ENCODE measurements around the gene RBCK1. TPM values are rescaled to one million over a fixed set of nuclear protein-coding genes. Genes with fewer than 3 reads are reported as not detected.

The RBCK1 gene
- total and polyA plus RNA-seq, 2 donors (not counting 3 experiments of a cell fraction or from before 2014, with no cell fraction given) = 80.4 to 82.7 TPM

GRCh38 chr20:397432-398237, 10.5 kb upstream of the RBCK1 start:
- Histone ChIP-seq H3K4me1 (ENCODE audit: control insufficient read depth, extremely low read depth, insufficient read depth, low read length) (no peaks in the 10 kb centered on the region), H3K36me3 (ENCODE audit: control insufficient read depth in 2 of 2, extremely low read depth in 1 of 2, insufficient read depth in 2 of 2, low read length in 2 of 2) (peaks cover 3 to 20% of the 10 kb centered on the region in 2 experiments), H3K79me2 (ENCODE audit: control insufficient read depth, insufficient read depth, low read length) (no peaks in the 10 kb centered on the region), H3K4me2 (ENCODE audit: insufficient read depth, low read length) (no peak overlapping the region), H4K20me1 (replicated peaks; ENCODE audit: control insufficient read depth, extremely low read depth, insufficient read depth, low read length) (no peaks in the 10 kb centered on the region), H3K4me3 (replicated peaks in 1 of 3; ENCODE audit: insufficient read depth in 1 of 3, low read depth in 1 of 3, low read length in 3 of 3) (no peak overlapping the region), H3K27ac (ENCODE audit: insufficient read depth, low read depth, low read length) (no peak overlapping the region), H2AFZ (ENCODE audit: low read depth, low read length) (no peak overlapping the region), H3K9me1 (replicated peaks; ENCODE audit: control insufficient read depth, extremely low read depth, insufficient read depth, low read length) (no peaks in the 10 kb centered on the region), H3K9me3 (replicated peaks; ENCODE audit: control insufficient read depth, insufficient read depth, low read length) (no peaks in the 10 kb centered on the region), H3K9ac (replicated peaks; ENCODE audit: extremely low read depth, insufficient read depth, low read length) (no peak overlapping the region), H3K27me3 (ENCODE audit: control insufficient read depth in 2 of 2, insufficient read depth in 2 of 2, low read length in 2 of 2) (no peaks in the 10 kb centered on the region)
- intact Hi-C loops (cut with micrococcal nuclease) = no loop called here
- DNase-seq (ENCODE audit: low read depth, low spot score) (no peak), FAIRE-seq (no peak)
- TF ChIP-seq POLR2AphosphoS5 (IDR thresholded peaks at IDR 0.05; ENCODE audit: insufficient read depth, low read depth, low read length) (no peak), EZH2 (IDR thresholded peaks at IDR 0.05; ENCODE audit: borderline replicate concordance, low read depth, low read length, severe bottlenecking) (no peak), POLR2A (IDR thresholded peaks at IDR 0.05; ENCODE audit: low read depth, low read length) (no peak), GATA2 (IDR thresholded peaks at IDR 0.05; ENCODE audit: insufficient read depth, insufficient read length, low read depth, low read length) (no peak)
- POLR2A ChIA-PET = no interaction called here
- dilution Hi-C loops (cut with MboI; ENCODE audit: extremely low pct_ligation_motif_present, low sequenced_read_pairs) = no loop called here
- BruUV-seq (replicated peaks) = no TSS peak
- CTCF ChIA-PET = interaction anchor here (0.8 to 2.4 kb wide), 2 partner anchors 10 to 51 kb away, joined by 3 to 10 read pairs; partner anchors contain the start of gene NRSN2

DNA sequence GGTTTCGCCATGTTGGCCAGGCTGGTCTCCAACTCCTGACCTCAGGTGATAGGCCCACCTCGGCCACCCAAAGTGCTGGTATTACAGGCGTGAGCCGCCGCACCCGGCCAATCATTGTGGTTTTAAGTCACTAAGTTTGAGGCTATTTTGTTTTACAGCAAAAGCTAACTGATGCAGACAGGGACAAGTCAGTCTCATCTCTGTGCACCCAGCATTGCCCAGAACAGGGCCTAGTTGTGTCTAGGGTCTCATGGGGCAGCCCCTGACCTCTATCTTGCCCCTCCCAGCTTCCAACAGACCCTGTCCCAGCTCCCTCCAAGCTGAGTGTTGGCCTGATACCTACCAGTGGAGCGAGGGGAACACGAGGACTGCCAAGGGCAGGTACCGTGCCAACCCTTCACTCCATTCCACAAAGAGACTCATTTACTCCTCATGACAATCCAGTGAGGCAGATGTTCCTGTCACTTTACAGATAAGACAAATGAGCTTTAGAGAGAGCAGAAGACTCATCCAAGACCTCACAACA, 8.9 kb upstream of the RBCK1 start:
- no TSS peak for BruUV-seq (replicated peaks)
- Histone ChIP-seq H3K4me1 (ENCODE audit: control insufficient read depth, extremely low read depth, insufficient read depth, low read length) (no peaks in the 10 kb centered on the region), H4K20me1 (replicated peaks; ENCODE audit: control insufficient read depth, extremely low read depth, insufficient read depth, low read length) (no peaks in the 10 kb centered on the region), H3K9me1 (replicated peaks; ENCODE audit: control insufficient read depth, extremely low read depth, insufficient read depth, low read length) (no peaks in the 10 kb centered on the region), H3K79me2 (ENCODE audit: control insufficient read depth, insufficient read depth, low read length) (no peaks in the 10 kb centered on the region), H3K4me3 (replicated peaks in 1 of 3; ENCODE audit: insufficient read depth in 1 of 3, low read depth in 1 of 3, low read length in 3 of 3) (no peak overlapping the region), H3K4me2 (ENCODE audit: insufficient read depth, low read length) (no peak overlapping the region), H3K27ac (ENCODE audit: insufficient read depth, low read depth, low read length) (no peak overlapping the region), H3K36me3 (ENCODE audit: control insufficient read depth in 2 of 2, extremely low read depth in 1 of 2, insufficient read depth in 2 of 2, low read length in 2 of 2) (peaks cover 3 to 18% of the 10 kb centered on the region in 2 experiments), H2AFZ (ENCODE audit: low read depth, low read length) (no peak overlapping the region), H3K9ac (replicated peaks; ENCODE audit: extremely low read depth, insufficient read depth, low read length) (no peak overlapping the region), H3K9me3 (replicated peaks; ENCODE audit: control insufficient read depth, insufficient read depth, low read length) (no peaks in the 10 kb centered on the region), H3K27me3 (ENCODE audit: control insufficient read depth in 2 of 2, insufficient read depth in 2 of 2, low read length in 2 of 2) (no peaks in the 10 kb centered on the region)
- no peak for FAIRE-seq
- ChIA-PET CTCF (interaction anchor here (1.0 to 2.4 kb wide), 5 partner anchors 8 to 45 kb away, joined by 3 to 10 read pairs (median 3); no protein-coding TSS in a partner anchor), POLR2A (interaction anchor here (1.4 kb wide), 1 partner anchor 27 kb away, joined by 6 read pairs; no protein-coding TSS in a partner anchor)
- no peak for DNase-seq (ENCODE audit: low read depth, low spot score)
- dilution Hi-C loops (cut with MboI; ENCODE audit: extremely low pct_ligation_motif_present, low sequenced_read_pairs) (no loop called here), intact Hi-C loops (cut with micrococcal nuclease) (no loop called here)
- TF ChIP-seq MYC (IDR thresholded peaks at IDR 0.05; ENCODE audit: low read depth, low read length) = no peak
- no peak for TF ChIP-seq JUN (IDR thresholded peaks at IDR 0.05; ENCODE audit: borderline replicate concordance, insufficient read depth, insufficient read length, low read depth)
- no peak for TF ChIP-seq FOS (IDR thresholded peaks at IDR 0.05; ENCODE audit: borderline replicate concordance, insufficient read depth, low read length)
- TF ChIP-seq GATA2 (IDR thresholded peaks at IDR 0.05; ENCODE audit: insufficient read depth, insufficient read length, low read depth, low read length) = no peak
- no peak for TF ChIP-seq POLR2A (IDR thresholded peaks at IDR 0.05; ENCODE audit: low read depth, low read length)
- TF ChIP-seq, protein P1, sequence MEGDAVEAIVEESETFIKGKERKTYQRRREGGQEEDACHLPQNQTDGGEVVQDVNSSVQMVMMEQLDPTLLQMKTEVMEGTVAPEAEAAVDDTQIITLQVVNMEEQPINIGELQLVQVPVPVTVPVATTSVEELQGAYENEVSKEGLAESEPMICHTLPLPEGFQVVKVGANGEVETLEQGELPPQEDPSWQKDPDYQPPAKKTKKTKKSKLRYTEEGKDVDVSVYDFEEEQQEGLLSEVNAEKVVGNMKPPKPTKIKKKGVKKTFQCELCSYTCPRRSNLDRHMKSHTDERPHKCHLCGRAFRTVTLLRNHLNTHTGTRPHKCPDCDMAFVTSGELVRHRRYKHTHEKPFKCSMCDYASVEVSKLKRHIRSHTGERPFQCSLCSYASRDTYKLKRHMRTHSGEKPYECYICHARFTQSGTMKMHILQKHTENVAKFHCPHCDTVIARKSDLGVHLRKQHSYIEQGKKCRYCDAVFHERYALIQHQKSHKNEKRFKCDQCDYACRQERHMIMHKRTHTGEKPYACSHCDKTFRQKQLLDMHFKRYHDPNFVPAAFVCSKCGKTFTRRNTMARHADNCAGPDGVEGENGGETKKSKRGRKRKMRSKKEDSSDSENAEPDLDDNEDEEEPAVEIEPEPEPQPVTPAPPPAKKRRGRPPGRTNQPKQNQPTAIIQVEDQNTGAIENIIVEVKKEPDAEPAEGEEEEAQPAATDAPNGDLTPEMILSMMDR (IDR thresholded peaks at IDR 0.05; ENCODE audit: extremely low read depth in 1 of 2, insufficient read depth in 1 of 2, low read depth in 1 of 2, low read length in 2 of 2) = no peak
- TF ChIP-seq POLR2AphosphoS5 (IDR thresholded peaks at IDR 0.05; ENCODE audit: insufficient read depth, low read depth, low read length) = no peak
- TF ChIP-seq EZH2 (IDR thresholded peaks at IDR 0.05; ENCODE audit: borderline replicate concordance, low read depth, low read length, severe bottlenecking) = no peak
- TF ChIP-seq MAX (IDR thresholded peaks at IDR 0.05; ENCODE audit: insufficient read depth, insufficient read length) = no peak

Measured in endothelial cell of umbilical vein (primary cell).